GM23248 (cell line): ENCODE data around the gene AACS.

Experiments
- EZH2 ChIP-seq: fragments of 200-600 bp; sonication (generic); IDR thresholded peaks from 2 replicates; pipeline ENCODE4 v1.6.1; 2018; ENCODE audit warnings: antibody characterized with exemption, mild to moderate bottlenecking; ENCODE audit not compliant: insufficient read depth, poor library complexity, severe bottlenecking
- EZH2phosphoT487 ChIP-seq: fragments of 200-600 bp; sonication (generic); IDR thresholded peaks from 2 replicates; pipeline ENCODE4 v1.6.1; 2018; ENCODE audit warnings: antibody characterized with exemption, moderate library complexity, mild to moderate bottlenecking, low read depth; ENCODE audit not compliant: insufficient read depth

GRCh38 chr12:125172231-125172850 is 107.1 kb downstream of the AACS start:
- no peak for TF ChIP-seq EZH2
- TF ChIP-seq EZH2phosphoT487, result no peak
